ENCODE results near the gene ANKHD1.
A peak's percentile ranks its signal among the peaks of the same experiment; 100 is the strongest.

ANKHD1 gene

GRCh38 chr5:140547508-140548299, 146.1 kb downstream of the ANKHD1 start, which contains the start of gene EIF4EBP3:
TSS of gene EIF4EBP3 (plus strand) at chr5:140547662. CDS start at chr5:140547738, 76 bp downstream.
- H3K4me3 ChIP-seq (ENCODE audit: low read depth, low read length) = peak within 1 kb of the TSS; percentile 55
- DNase-seq (ENCODE audit: low read depth) = peak; percentile 90
- peak; percentile 38 for TF ChIP-seq CTCF (IDR thresholded peaks at IDR 0.05; ENCODE audit: insufficient read depth, low read depth, low read length, missing control alignments)

- no peak for DNase-seq (ENCODE audit: low read depth)
- peak overlapping the region; percentile 55 for H3K4me3 ChIP-seq (ENCODE audit: low read depth, low read length)
- no peak for TF ChIP-seq CTCF (IDR thresholded peaks at IDR 0.05; ENCODE audit: insufficient read depth, low read depth, low read length, missing control alignments)
Observed at GRCh38 chr5:140548300-140548688, 146.7 kb downstream of the ANKHD1 start.

GRCh38 chr5:140548791-140549190, 147.2 kb downstream of the ANKHD1 start:
- no peak overlapping the region for H3K4me3 ChIP-seq (ENCODE audit: low read depth, low read length)
- no peak for DNase-seq (ENCODE audit: low read depth)
- no peak for TF ChIP-seq CTCF (IDR thresholded peaks at IDR 0.05; ENCODE audit: insufficient read depth, low read depth, low read length, missing control alignments)

- TF ChIP-seq CTCF (IDR thresholded peaks at IDR 0.05; ENCODE audit: insufficient read depth, low read depth, low read length, missing control alignments) = no peak
- DNase-seq (ENCODE audit: low read depth) = no peak
- H3K4me3 ChIP-seq (ENCODE audit: low read depth, low read length) = no peak overlapping the region
Observed at GRCh38 chr5:140549237-140550144, 147.9 kb downstream of the ANKHD1 start.

GRCh38 chr5:140550147-140551079, 148.8 kb downstream of the ANKHD1 start:
- H3K4me3 ChIP-seq (ENCODE audit: low read depth, low read length) = no peak overlapping the region
- no peak for TF ChIP-seq CTCF (IDR thresholded peaks at IDR 0.05; ENCODE audit: insufficient read depth, low read depth, low read length, missing control alignments)
- no peak for DNase-seq (ENCODE audit: low read depth)

GRCh38 chr5:140551872-140552271, 150.2 kb downstream of the ANKHD1 start:
- DNase-seq (ENCODE audit: low read depth) = no peak
- no peak for TF ChIP-seq CTCF (IDR thresholded peaks at IDR 0.05; ENCODE audit: insufficient read depth, low read depth, low read length, missing control alignments)
- H3K4me3 ChIP-seq (ENCODE audit: low read depth, low read length) = no peak overlapping the region

All from GM12865 (cell line).